LNCaP clone FGC (cell line): ENCODE data around the gene PAQR4.

Source experiments
- DNase-seq: peaks from one replicate; pipeline ENCODE4 v3.0.0-alpha.2; 2011; ENCODE audit warnings: low read depth
- H3K4me3 ChIP-seq: 2 replicates; pipeline ENCODE4 v1.5.1; 2011; ENCODE audit warnings: mild to moderate bottlenecking, low read depth, low read length, control low read depth
- TF ChIP-seq, protein P1 (sequence below): IDR thresholded peaks from 2 replicates; pipeline ENCODE4 v1.5.1; 2012; ENCODE audit warnings: mild to moderate bottlenecking; ENCODE audit not compliant: control insufficient read depth, insufficient read depth; ENCODE audit errors: extremely low read depth

The PAQR4 gene

DNA sequence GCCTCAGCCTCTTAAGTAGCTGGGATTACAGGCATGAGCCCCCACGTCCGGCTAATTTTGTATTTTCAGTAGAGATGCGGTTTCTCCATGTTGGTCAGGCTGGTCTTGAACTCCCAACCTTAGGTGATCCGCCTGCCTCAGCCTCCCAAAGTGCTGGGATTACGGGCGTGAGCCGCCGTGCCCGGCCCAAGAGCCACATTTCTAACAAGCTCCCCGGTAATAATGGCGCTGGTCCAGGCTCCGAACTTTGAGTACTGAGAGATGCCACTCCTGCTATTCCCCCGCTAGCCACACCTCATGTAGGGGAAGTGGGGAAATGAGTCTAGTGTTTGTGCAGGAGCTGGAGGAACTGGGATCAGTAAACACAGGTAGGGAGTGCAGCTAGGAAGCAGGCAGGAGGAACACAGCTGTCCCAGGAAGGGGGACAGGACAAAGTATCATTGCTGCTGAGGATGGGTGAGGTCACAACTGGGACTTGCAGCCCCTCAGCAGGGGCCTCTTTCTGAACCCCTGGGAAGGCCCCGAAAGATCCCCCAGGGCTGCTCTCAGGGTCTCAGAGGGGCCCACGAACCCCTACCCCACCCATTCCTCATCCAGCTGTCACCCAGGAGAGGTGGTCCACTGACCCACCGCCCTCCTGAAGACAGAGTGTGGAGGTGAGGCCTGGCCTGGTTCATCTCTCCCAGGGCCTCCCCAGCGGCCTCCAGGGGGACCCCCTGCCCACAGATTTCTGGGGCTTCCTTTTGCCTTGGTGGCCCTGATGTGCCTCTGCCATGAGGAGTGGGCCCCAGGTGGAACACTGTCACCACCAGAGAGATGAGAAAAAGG is 8.8 kb upstream of the PAQR4 start:
- TF ChIP-seq, protein P1, sequence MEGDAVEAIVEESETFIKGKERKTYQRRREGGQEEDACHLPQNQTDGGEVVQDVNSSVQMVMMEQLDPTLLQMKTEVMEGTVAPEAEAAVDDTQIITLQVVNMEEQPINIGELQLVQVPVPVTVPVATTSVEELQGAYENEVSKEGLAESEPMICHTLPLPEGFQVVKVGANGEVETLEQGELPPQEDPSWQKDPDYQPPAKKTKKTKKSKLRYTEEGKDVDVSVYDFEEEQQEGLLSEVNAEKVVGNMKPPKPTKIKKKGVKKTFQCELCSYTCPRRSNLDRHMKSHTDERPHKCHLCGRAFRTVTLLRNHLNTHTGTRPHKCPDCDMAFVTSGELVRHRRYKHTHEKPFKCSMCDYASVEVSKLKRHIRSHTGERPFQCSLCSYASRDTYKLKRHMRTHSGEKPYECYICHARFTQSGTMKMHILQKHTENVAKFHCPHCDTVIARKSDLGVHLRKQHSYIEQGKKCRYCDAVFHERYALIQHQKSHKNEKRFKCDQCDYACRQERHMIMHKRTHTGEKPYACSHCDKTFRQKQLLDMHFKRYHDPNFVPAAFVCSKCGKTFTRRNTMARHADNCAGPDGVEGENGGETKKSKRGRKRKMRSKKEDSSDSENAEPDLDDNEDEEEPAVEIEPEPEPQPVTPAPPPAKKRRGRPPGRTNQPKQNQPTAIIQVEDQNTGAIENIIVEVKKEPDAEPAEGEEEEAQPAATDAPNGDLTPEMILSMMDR: no peak
- no peak overlapping the region for H3K4me3 ChIP-seq

DNA sequence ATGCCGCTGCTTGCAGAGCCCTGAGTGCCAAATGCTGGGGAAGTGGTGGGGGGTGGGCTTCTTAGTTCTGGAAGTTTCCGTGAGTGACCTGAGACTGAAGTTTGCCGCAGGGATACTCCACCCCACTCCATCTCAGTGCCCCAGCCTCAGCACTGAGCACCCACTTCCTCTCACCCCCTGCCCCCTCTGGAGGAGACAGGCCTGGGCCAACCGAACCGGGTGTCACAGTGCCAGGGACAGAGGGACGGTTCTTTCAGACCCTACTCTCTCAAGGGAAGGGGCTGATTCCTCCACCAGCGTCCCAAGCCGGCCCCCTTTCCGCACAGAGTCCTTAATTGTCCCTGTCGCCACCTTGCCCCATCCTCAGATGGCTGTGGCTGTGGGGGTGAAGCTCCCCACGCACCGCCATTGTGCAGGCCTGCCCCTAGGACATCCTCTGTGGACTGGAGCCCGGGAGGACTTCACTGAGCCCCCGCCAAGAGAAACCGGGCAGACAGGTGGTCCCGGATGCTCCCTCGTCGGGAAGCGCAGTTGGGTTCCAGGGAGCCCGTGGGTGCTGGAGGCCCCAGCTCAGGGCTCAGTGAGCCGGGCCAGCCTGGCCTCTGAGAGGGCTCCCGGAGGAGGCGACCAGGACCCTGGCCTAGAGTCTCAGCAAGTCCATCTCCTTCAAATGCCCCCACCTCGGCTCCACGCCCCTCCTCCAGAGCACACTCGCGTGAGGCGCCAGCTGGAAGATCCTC is 6.6 kb upstream of the PAQR4 start:
- DNase-seq: no peak
- H3K4me3 ChIP-seq: no peak overlapping the region
- TF ChIP-seq, protein P1: no peak

More for the DNA sequence above, 8.8 kb upstream of the PAQR4 start:
- DNase-seq: no peak

DNA sequence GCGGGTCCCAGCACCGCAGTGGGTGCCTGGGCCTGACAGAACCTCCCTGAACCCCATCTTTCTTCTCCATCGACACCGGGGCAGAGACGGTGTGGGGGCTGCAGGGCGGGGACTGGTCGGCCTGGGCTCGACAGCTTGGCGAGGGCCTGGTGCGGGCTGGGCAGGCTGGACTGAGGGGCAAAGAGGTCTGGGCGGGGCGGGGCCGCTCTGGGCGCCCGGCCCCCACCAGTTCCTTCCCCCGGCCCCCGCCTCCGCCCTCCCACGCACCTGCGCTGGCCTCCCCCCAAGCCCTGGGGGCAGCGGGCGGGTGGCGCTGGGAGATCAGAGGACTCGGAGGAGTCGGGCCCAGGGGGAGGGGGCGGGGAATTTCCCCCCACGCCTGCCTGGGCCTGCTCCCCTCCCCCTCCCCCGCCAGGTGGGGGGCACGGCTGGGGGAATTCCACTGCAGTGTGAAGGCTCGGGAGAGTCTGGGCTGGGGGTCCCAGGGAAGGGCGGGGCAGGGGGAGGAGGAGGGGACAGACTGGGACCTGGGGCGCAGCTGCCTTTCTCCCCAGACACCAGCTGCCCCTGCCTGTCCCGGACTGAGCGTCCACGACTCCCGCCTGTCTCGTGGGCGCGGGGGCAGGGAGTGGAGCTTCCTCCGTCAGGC is 6.0 kb upstream of the PAQR4 start:
- TF ChIP-seq, protein P1: no peak
- H3K4me3 ChIP-seq: peak overlapping the region; percentile 62
- DNase-seq: no peak

DNA sequence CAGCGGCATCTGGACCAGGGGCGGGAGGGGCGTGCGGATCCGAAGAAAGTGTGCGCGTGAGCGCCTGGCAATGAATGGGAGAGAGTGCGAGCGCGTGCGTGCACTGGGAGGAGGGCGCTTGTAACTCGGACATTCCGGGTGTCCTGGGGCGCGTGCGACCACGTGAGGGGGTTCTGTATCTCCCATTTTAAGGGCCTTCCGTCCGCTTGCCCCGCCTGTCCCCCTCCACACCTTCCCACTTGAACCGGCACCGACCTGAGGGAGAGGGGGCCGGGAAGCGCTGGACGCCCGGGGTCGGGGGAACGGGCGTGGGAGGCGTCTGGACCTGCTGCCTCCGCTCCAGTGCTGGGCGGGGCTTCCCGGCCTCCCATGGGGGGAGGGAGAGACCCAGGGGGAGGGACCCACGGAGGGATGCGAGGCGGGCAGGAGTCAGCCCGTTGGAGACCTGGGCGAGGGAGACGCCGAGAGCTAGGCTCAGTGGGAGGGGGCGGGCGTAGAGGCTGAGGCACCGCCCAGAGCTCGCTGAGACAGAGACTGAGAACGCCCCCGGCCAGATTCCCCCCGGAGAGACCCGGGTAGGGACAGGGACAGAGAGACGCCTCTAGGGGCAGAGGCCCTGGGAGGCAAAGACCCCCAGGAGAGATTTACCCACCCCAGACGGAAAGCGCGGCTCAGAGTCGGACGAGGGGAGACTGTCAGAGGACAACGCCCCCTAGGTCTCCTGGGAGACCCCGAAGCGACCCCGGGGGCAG is 5.2 kb upstream of the PAQR4 start, which contains the start of gene KREMEN2:
Gene KREMEN2 (plus strand): TSS at position 553 of the 752 bp plus-strand sequence. CDS start 246 bp downstream, outside the sequence.
- H3K4me3 ChIP-seq: peak within 1 kb of the TSS; percentile 62
- TF ChIP-seq, protein P1: no peak
- no peak for DNase-seq

DNA sequence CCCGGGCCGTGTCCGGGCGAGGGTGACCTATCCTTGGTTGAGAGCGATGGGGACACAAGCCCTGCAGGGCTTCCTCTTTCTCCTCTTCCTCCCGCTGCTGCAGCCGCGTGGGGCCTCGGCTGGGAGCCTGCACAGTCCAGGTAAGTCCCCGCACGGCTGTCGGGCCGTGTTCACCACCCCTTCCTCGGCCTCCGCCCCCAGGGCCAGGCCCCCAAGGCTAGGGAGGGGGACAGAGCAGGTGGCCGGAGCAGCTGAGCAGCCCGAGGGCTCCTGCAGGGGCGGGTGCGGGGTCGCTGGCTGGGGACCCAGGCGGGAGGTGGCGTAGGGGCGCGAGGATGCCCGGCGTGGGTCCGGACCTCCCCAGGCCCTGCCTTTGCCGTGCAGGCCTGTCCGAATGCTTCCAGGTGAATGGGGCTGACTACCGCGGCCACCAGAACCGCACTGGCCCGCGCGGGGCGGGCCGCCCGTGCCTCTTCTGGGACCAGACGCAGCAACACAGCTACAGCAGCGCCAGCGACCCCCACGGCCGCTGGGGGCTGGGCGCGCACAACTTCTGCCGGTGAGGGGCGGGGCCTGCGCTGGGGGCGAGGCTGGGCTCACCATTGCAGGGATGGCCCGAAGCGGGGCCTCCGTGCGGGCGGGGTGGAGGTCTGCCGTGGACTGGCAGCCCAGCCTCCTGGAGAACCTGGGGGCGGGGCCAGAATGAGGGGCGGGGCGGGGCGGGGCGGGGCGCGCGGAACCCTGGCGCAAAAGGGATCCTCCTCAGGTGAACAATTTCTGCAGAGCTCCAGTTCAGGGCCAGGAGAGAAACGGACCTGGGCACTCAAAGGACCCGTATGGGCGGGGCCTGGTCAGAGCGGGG is 4.4 kb upstream of the PAQR4 start:
- DNase-seq: no peak
- peak overlapping the region; percentile 62 for H3K4me3 ChIP-seq
- TF ChIP-seq, protein P1: no peak
